MCF 10A (cell line): Measurements from ENCODE around the gene ZNF638. TPM values are rescaled to one million over a fixed set of nuclear protein-coding genes. Genes with fewer than 3 reads are reported as not detected.

Source experiments
- BruUV-seq: library from RNA; stranded (reverse); fragments of 400-500 nt; replicated peaks from 2 replicates; lab custom pipeline; 2021; lab: Mats Ljungman, UMichigan
- CTCF ChIA-PET: fragments of 300-600 bp; sonication (Branson Sonifier 250); formaldehyde crosslinking; extraction: SDS; loops from one replicate; lab custom pipeline; 2021; ENCODE audit warnings: antibody characterized with exemption, inconsistent platforms; lab: Yijun Ruan, JAX
- POLR2A ChIA-PET: fragments of 300-600, 350-650 bp; sonication (Branson Sonifier 250); formaldehyde crosslinking; extraction: SDS; loops from one replicate; lab custom pipeline; 2020; ENCODE audit warnings: antibody characterized with exemption, inconsistent platforms; lab: Yijun Ruan, JAX
- DNase-seq: peaks from one replicate; pipeline ENCODE4 v3.0.0-alpha.2; 2018; ENCODE audit not compliant: unreplicated experiment
- H3K27ac Mint-ChIP-seq: one replicate; pipeline ENCODE4 v1.8.0; 2022; ENCODE audit warnings: mild to moderate bottlenecking, low read depth, mixed read lengths; ENCODE audit not compliant: unreplicated experiment
- H3K27me3 Mint-ChIP-seq: one replicate; pipeline ENCODE4 v1.8.0; 2022; ENCODE audit warnings: mixed read lengths; ENCODE audit not compliant: insufficient read depth, unreplicated experiment
- H3K36me3 Mint-ChIP-seq: one replicate; pipeline ENCODE4 v1.8.0; 2022; ENCODE audit warnings: mild to moderate bottlenecking, moderate library complexity, mixed read lengths; ENCODE audit not compliant: insufficient read depth, unreplicated experiment
- H3K4me1 Mint-ChIP-seq: one replicate; pipeline ENCODE4 v1.8.0; 2022; ENCODE audit warnings: mixed read lengths; ENCODE audit not compliant: insufficient read depth, unreplicated experiment
- H3K4me3 Mint-ChIP-seq: one replicate; pipeline ENCODE4 v1.8.0; 2022; ENCODE audit warnings: mild to moderate bottlenecking, moderate library complexity, mixed read lengths; ENCODE audit not compliant: unreplicated experiment
- H3K9me3 Mint-ChIP-seq: one replicate; pipeline ENCODE4 v1.8.0; 2022; ENCODE audit warnings: mixed read lengths; ENCODE audit not compliant: unreplicated experiment
- CTCF ChIP-seq: fragments of 200-600 bp; IDR thresholded peaks from one replicate; pipeline ENCODE4 v1.8.0; 2022; ENCODE audit warnings: antibody characterized with exemption, mild to moderate bottlenecking; ENCODE audit not compliant: unreplicated experiment
- intact Hi-C: fragments of 100-400 bp; cut with micrococcal nuclease; formaldehyde crosslinking; loops from 2 replicates; pipeline ENCODE4 v1.14.1; 2022
- total RNA-seq: library from RNA; stranded (reverse); gene quantifications from 2 replicates; pipeline ENCODE4 v1.2.3, GENCODE V29; 2022

Gene ZNF638
- total RNA-seq, 1 experiment from 2014 or later = 142 TPM

DNA sequence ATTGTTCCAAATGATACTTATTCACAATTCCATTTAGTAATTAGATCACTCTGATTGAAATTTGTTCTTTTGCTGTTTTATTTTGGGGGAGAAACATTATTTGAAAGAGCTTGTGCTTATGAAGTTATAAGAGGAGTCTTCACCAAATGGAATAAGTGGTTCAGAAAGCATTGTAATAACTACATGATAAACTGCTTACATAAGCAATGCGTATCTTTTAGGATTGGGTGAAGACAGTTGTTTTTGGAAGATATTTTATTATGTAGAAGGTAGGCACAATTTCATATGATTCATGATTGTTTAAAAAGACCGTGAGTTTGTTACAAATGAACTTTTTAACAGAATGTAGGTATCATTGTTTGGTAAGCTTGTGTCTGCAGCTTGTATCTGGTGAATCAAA, 14.5 kb downstream of the ZNF638 start:
- no peak overlapping the region for H3K4me3 Mint-ChIP-seq
- no peaks in the 10 kb centered on the region for H3K4me1 Mint-ChIP-seq
- ChIA-PET CTCF (interaction anchor here (0.6 to 1.2 kb wide), 3 partner anchors 14 to 1623 kb away, joined by 3 to 6 read pairs (median 4); partner anchors contain the start of gene ZNF638), POLR2A (interaction anchor here (5.5 kb wide), 1 partner anchor 13 kb away, joined by 47 read pairs; the partner anchor contains the start of gene ZNF638)
- H3K27ac Mint-ChIP-seq = no peak overlapping the region
- intact Hi-C loops = no loop called here
- no peak for DNase-seq
- TF ChIP-seq CTCF = no peak
- H3K9me3 Mint-ChIP-seq = no peaks in the 10 kb centered on the region
- no peaks in the 10 kb centered on the region for H3K27me3 Mint-ChIP-seq
- no TSS peak for BruUV-seq
- peaks cover 29% of the 10 kb centered on the region for H3K36me3 Mint-ChIP-seq

DNA sequence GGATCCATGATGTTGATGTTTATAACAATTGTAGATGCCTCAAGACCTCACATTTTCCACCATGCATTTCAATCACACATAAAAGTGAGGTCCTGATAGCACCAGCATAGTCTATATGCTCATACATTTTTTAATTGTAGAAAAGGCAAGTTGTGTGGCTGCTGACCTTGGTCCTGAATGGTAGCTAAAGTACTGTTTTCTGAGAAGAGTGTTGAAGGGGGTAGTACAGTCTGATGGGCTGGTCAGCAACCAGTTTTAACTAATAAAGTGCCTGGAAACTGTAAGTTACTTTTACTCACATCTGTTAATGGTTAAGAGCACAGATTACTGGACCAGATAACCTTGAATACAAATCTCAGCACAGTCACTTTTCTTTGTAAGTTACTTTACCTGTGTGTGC, 15.9 kb downstream of the ZNF638 start:
- TF ChIP-seq CTCF = no peak
- H3K27ac Mint-ChIP-seq = no peak overlapping the region
- H3K36me3 Mint-ChIP-seq = peaks cover 35% of the 10 kb centered on the region
- intact Hi-C loops = no loop called here
- peak; percentile 29 for DNase-seq
- POLR2A ChIA-PET = no interaction called here
- no peaks in the 10 kb centered on the region for H3K4me1 Mint-ChIP-seq
- H3K27me3 Mint-ChIP-seq = no peaks in the 10 kb centered on the region
- CTCF ChIA-PET = interaction anchor here (0.8 kb wide), 1 partner anchor 1870 kb away, joined by 3 read pairs; no protein-coding TSS in a partner anchor
- no TSS peak for BruUV-seq
- no peak overlapping the region for H3K4me3 Mint-ChIP-seq
- H3K9me3 Mint-ChIP-seq = no peaks in the 10 kb centered on the region

- H3K9me3 Mint-ChIP-seq = no peaks in the 10 kb centered on the region
- ChIA-PET POLR2A (interaction anchor here (1.1 kb wide), 1 partner anchor 16 kb away, joined by 3 read pairs; no protein-coding TSS in a partner anchor), CTCF (no interaction called here)
- H3K4me1 Mint-ChIP-seq = no peaks in the 10 kb centered on the region
- H3K36me3 Mint-ChIP-seq = peaks cover 35% of the 10 kb centered on the region
- H3K4me3 Mint-ChIP-seq = no peak overlapping the region
- BruUV-seq = no TSS peak
- H3K27me3 Mint-ChIP-seq = no peaks in the 10 kb centered on the region
- no peak for TF ChIP-seq CTCF
- H3K27ac Mint-ChIP-seq = no peak overlapping the region
- intact Hi-C loops = no loop called here
- peak; percentile 47 for DNase-seq
Observed at GRCh38 chr2:71348302-71348701, 16.7 kb downstream of the ZNF638 start.

DNA sequence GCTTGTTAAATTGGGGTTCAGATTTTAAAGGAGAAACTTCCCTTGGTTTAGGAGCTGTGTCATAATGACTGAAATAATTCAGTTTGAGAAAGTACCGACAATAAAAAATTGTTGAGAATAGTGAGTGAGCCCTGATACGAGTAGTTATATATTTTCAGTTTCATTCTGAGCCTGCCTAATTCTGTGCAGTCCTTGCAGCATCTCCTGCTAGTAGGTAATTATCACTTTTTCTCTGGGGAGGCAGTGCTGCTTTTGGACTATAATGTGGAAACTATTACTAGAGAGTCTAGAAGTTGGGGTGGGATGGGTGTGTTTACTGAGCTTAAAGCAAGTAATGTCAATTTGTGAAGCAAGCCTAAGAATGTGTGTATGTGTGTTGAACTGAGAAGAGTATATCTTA, 21.7 kb downstream of the ZNF638 start:
- CTCF ChIA-PET = interaction anchor here (0.8 to 1.0 kb wide), 2 partner anchors 21 to 122 kb away, joined by 3 to 4 read pairs; partner anchors contain the start of gene ZNF638
- no peak for DNase-seq
- Mint-ChIP-seq H3K9me3 (no peaks in the 10 kb centered on the region), H3K4me1 (peaks cover under 1% of the 10 kb centered on the region), H3K4me3 (no peak overlapping the region), H3K27ac (no peak overlapping the region), H3K36me3 (peaks cover 62% of the 10 kb centered on the region), H3K27me3 (no peaks in the 10 kb centered on the region)
- POLR2A ChIA-PET = interaction anchor here (0.6 to 1.6 kb wide), 6 partner anchors 9 to 73 kb away, joined by 3 to 5 read pairs (median 3); partner anchors contain the start of gene ZNF638
- intact Hi-C loops = no loop called here
- no peak for TF ChIP-seq CTCF
- BruUV-seq = no TSS peak
